Hindlimb muscle (tissue), 1 donor: Measurements from ENCODE around the gene CHTF18. TPM values are rescaled to one million over a fixed set of nuclear protein-coding genes. Genes with fewer than 3 reads are reported as not detected.
"Not testable (repeated sequence)": the region's sequence is repeated elsewhere in the genome, so short reads cannot be mapped to it uniquely, and the experiment has no call there.

Source experiments
- DNase-seq: peaks from one replicate; pipeline ENCODE4 v3.0.0-alpha.2; 2013
- polyA plus RNA-seq: library from polyadenylated mRNA; unstranded; fragments of 120-200 nt; gene quantifications from one replicate; pipeline ENCODE4 v1.2.1, GENCODE V29; 2013; ENCODE audit not compliant: insufficient read length

Gene CHTF18
- polyA plus RNA-seq, 1 donor, result 15.7 TPM

DNA sequence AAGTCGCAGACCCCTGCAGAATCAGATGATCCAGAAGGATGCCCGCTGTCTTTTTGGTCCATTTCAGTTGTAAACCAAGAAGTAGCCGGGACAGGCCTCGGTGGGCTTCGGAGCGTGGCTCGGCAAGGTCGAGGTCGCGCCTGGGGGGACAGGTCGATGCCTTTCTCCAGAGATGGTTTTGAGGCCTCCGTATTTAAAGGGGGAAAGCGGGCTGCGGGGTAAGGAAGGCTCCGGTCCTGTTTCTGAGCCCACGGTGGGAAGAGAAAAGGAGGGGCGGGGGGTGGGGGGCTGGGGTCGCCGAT lies 19.6 kb downstream of the CHTF18 start:
- no peak for DNase-seq

DNA sequence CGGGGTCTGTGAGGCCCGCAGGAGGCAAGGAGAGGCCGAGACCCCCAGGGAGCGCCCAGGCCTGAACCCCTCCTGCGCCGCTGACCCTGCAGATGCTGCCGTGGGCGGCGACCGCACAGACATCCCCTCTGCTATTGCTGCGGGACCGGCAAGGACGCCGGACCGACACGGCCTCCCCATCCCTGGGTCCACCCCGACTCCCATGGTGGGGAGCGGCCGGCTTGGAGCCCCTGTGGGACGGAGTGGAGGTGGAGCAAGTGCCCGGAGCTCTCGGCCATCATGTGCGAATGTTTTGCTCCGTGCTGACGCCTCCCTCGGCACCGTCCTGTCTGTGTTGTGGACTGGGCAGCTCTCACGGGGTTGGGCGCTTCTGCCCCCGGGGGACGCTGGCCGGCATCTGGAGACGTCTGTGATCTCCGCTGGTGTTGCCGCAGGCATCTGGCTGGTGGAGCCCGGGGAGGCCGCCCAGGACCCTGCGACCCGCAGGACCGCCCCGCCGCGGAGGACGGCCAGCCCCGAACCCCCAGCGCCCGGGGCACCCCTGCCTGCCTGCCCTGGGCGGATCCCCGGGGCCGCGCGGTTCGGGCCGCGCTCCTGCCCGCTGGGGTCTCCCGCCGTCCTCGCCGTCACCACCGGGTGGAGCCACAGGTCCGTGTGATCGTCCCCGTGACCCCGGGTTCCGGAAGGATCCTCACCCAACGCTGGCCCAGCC lies 24.9 kb downstream of the CHTF18 start:
- DNase-seq, result peak; percentile 46

DNA sequence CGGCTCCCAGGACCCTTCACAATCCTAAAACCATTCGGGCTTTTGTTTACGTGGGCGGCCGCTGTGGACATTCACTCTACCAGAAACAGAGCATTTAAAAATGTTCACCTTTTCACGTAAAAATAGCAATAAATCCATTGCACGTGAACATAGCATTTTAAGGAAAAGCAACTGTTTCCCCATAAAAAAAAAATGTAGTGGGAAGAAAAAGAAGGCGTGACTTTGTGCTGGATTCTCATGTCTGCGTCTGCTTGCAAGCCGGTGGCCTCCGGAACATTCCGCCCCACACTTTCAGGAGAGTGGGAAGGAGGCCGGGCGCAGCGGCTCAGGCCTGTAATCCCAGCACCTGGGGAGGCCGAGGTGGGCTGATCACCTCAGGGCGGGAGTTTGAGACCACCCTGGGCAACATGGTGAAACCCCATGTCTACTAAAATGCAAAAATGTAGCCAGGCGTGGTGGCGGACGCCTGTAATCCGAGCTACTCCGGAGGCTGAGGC lies 25.5 kb downstream of the CHTF18 start:
- no peak for DNase-seq

GRCh38 chr16:814974-815373 lies 26.6 kb downstream of the CHTF18 start:
- no peak for DNase-seq

GRCh38 chr16:815861-816260 lies 27.4 kb downstream of the CHTF18 start:
- DNase-seq, result no peak

DNA sequence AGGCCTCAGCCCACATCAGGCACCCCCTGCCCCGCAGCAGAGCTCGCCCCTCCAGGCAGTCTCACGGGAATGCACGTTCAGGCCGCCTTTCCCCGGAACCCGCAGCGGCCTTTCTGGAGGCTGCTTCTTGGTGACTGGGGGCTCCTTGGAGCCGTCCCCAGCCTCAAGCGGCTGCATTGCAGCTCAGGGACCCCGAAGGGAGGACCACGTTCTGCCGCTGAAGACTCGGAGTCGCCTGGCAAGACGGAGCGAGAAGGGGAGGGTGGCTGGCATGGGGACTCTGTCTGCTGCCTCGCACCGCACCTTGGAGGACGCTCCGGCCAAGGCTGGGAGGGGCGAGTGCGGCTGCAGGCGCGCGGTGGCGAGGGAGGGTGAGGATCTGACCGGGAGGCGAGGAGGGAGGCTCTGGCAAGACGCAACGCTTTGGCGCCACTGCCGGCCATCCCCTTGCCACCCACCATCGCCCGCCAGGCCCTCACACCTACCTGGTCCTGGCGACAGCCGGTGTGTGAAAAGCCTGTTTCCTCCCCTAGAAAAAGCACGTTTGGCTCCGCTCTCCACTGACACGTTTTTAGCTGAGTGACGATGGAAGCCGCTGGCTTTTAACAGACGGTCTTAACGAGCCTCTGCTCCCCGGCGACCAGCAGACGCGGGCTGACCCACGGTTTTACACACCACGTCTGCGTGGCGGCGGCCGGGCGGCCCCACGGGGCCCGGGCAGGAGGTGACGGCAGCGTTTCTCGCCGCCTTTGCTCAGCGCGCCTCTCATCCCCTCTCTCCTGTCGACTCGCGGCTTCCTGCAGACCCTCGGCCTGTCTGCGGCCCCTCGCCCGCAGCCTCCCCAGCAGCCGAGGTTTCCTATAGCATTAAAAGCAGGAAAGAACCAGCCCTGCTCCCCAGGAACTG lies 28.8 kb downstream of the CHTF18 start:
- no peak for DNase-seq

- no peak for DNase-seq
Observed at GRCh38 chr16:818132-818531, 29.7 kb downstream of the CHTF18 start.

DNA sequence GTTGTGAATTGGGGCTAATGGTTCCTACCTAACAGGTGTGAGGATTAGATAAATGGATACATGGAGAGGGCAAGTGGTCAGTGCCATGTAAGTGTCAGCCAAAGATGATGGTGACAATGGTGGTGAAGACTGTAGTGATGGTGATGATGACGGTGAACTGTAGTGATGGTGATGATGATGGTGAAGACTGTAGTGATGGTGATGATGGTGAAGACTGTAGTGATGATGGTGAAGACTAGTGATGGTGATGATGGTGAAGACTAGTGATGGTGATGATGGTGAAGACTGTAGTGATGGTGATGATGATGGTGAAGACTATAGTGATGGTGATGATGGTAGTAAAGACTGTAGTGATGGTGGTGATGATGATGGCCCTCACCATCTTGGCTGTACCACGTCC lies 30.2 kb downstream of the CHTF18 start:
- DNase-seq, result no peak

DNA sequence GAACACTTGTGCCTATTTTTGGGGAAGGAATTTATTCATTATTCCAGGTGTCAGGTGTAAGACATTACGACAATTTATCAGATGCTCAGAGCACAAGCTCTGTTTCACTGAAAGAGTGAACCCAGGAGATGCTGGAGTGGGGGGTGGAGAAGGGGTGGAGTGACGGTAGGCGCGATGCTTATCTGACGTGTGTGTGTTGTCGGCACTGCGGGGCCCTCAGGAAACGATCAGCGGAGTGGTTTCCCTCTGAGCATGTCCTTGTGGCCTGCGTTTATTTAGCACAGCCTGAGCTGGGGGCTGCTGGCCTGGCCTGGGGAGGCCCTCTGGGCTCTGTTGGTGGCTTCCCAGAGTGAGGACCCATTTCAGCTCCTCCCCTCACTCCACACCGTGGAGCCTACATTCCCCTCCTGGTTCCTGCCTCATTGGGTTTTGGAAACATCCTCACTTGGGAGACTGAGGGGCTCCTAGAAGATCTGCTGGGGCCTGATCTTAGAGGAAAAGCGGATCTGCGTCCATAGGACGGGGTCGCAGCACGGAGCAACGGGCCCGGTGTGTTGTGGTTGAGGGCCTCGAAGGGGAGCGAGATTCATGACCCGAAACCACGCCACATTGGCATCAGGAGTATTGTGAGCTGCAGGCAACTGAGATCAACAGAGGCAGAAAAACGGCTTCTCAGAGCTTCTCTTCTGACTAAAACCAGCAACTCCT lies 31.1 kb downstream of the CHTF18 start:
- DNase-seq, result no peak

GRCh38 chr16:820044-820408 lies 31.6 kb downstream of the CHTF18 start:
- not testable (repeated sequence) for DNase-seq

DNA sequence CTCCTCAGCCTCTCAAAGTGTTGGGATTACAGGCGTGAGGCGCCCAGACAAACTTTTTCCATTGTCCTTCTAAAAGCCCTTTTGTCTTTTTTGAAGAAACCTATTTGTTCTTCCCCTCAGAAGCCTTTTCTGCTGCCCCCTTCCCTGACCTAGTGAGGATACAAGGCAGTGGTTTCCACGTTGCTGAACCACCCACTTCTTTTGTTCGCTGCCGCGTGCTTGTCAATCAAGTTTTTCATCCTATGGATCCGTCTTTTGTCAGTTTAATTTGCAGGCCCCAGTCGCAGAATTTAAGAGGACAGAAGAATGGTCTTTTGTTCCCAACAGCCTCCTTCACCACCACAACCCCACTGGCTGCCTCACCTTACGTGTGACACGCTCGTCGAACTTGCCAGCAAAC lies 32.3 kb downstream of the CHTF18 start:
- DNase-seq, result no peak

DNA sequence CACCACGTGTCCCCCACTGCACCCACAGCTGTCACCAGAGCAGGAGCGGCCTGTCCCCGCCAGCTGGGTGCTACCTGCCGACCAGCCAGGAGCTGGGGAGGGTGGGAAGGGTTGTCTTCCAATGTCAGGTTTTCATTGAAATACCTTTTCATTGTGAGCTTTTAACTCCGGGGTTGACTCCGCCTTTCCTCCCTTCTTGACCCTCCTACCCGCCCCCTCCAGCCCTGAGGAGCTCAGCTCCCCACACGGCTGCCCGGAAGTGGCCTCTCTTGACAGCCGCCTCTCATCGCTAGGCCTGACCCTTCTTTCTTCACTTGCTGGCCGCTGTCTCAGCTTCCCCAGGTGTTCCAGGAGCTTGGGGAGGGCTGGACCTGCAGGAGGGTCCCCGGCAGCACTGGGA lies 33.3 kb downstream of the CHTF18 start:
- DNase-seq, result no peak

GRCh38 chr16:822174-822908 lies 33.9 kb downstream of the CHTF18 start:
- DNase-seq, result no peak

- DNase-seq, result no peak
Observed at GRCh38 chr16:822909-823297, 34.5 kb downstream of the CHTF18 start.

DNA sequence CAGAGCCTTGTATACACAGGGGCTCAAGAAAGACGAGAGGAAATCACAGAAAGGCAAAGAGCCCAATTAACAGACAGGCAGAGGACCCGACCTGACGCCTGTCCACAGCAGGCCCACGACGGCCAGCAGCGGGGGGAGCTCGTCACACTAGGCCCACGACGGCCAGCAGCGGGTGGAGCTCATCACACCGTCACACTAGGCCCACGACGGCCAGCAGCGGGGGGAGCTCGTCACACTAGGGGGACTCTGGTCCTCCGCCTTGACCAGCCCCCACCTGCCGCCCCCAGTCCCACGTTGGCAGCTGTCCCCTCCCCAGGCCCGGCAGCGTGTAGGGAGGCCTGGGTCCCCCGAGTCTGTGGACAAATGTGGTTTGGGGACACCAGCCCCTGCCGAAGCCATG lies 35.8 kb downstream of the CHTF18 start:
- no peak for DNase-seq

GRCh38 chr16:824601-825000 lies 36.2 kb downstream of the CHTF18 start:
- no peak for DNase-seq

GRCh38 chr16:825341-826061 lies 37.1 kb downstream of the CHTF18 start:
- peak; percentile 36 for DNase-seq

DNA sequence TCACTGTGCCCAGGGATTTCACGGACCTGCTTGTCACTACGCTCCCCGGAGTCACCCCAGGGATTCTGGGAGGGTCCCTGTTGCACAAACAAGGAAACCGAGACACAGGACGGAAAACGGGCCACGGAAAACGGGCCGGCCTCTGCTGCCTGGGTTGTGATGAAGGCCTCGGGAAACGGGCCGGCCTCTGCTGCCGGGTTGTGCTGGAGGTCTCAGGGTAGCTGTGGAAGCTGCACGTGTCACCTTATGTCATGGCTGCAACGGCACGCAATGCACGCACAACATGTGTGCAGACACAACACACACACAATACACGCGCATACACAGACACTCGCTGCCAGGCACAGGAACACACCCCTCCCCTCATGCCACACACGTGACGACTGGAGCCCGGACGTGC lies 39.1 kb downstream of the CHTF18 start:
- no peak for DNase-seq

DNA sequence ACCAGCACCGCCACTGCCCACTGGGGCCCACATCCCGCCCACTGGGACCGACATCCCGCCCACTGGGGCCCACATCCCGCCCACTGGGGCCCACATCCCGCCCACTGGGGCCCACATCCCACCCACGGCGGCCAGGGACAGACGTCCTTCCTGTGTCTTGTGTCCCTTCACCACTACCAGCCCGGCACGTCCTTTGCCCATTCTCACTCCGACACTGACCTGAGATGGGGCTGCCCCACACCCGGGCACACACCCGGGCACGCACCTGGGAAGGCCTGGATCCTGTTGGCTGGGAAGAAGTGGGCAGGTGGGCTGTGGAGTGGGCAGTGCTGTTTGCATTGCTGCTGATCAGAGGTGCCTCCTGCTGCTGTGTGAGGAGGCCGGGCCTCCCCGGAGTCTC lies 40.5 kb downstream of the CHTF18 start:
- DNase-seq, result no peak

DNA sequence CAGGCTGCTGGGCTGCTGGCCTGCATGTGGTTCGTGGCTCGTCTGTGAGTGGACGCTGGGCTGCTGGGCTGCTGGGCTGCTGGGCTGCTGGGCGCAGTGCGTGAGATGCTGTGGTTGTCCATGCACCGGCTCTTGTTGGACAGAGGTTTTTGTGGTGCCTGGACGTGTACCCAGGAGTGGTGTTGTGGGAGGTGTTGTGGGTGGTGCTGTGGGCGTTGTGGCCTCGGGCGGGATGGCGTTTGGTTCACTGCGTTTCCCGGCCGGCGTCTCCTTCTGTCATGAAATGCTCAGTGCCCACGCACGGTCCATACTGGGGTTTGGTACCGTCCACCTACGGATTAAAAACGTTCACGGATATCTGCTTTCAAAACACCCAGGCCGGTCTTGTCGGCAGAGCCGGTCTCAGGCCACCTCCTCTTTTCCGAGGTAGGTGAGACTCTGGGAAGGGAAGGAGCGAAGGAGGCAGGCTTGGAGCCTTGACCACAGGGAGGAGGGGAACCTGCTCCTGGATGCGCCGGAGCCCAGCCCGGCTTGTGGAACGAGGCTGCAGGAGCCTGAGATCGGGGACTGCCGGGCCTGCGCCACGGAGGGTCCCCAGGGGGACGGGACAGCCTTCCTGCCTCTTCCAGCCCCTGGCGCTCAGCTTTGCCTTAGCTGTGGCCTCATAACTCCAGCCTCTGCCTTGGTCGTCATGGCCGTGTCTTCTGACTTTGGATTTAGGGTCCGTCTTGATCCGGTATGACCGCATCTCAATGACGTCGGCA lies 41.9 kb downstream of the CHTF18 start:
- DNase-seq, result no peak

GRCh38 chr16:830871-831570 lies 42.6 kb downstream of the CHTF18 start:
- no peak for DNase-seq
